Stimulated activated CD8-positive, alpha-beta memory T cell treated with anti-CD3 and anti-CD28 coated beads, Interleukin-7, amount 100 ng/mL, for 4 hours (primary cell): ENCODE data around the gene USP54.

ENCODE experiments used
- DNase-seq, 2 donors: peaks; one replicate each; pipeline ENCODE4 v3.0.0-alpha.2; 2020; ENCODE audit warnings: low read depth in 2 of 2

Gene USP54

GRCh38 chr10:73467206-73467605, 123.9 kb downstream of the USP54 start:
- DNase-seq = no peak

GRCh38 chr10:73465978-73466726, 125.0 kb downstream of the USP54 start:
- DNase-seq = no peak

GRCh38 chr10:73460897-73461296, 130.2 kb downstream of the USP54 start:
- DNase-seq = no peak

- no peak for DNase-seq
Measured at GRCh38 chr10:73459683-73460314, 131.3 kb downstream of the USP54 start.

GRCh38 chr10:73456187-73456890, 134.8 kb downstream of the USP54 start:
- DNase-seq = no peak

GRCh38 chr10:73449113-73449512, 142.0 kb downstream of the USP54 start:
- DNase-seq = no peak

- no peak for DNase-seq
Measured at GRCh38 chr10:73448384-73448783, 142.8 kb downstream of the USP54 start.
